Tibial nerve (tissue), 4 donors: Measurements from ENCODE around the gene CACNG5. TPM values are rescaled to one million over a fixed set of nuclear protein-coding genes. Genes with fewer than 3 reads are reported as not detected.

Experiments used
- DNase-seq, 2 donors: peaks; one replicate each; pipeline ENCODE4 v3.0.0-alpha.2; 2019; ENCODE audit warnings: low spot score in 2 of 2
- H3K27ac ChIP-seq, 4 donors: fragments of 200-600 bp; sonication (generic) in 3 of 4; one replicate each; pipeline ENCODE4 v1.5.1; 2017 to 2019; ENCODE audit warnings: mild to moderate bottlenecking in 1 of 4
- H3K27me3 ChIP-seq, 2 donors: fragments of 200-600 bp; sonication (generic) in 1 of 2; one replicate each; pipeline versions ENCODE4 v1.5.1 to v1.6.0; 2017 to 2019
- H3K36me3 ChIP-seq, 3 donors: fragments of 200-600 bp; sonication (generic); one replicate each; pipeline ENCODE4 v1.5.1; 2018 to 2019
- H3K4me1 ChIP-seq, 4 donors: fragments of 200-600 bp; sonication (generic) in 3 of 4; one replicate each; pipeline ENCODE4 v1.5.1; 2017 to 2019
- H3K4me3 ChIP-seq, 4 donors: fragments of 200-600 bp; sonication (generic) in 3 of 4; one replicate each; pipeline ENCODE4 v1.5.1; 2017 to 2019; ENCODE audit warnings: mild to moderate bottlenecking in 1 of 4, moderate library complexity in 1 of 4
- H3K9me3 ChIP-seq, 4 donors: fragments of 200-600 bp; sonication (generic) in 3 of 4; one replicate each; pipeline ENCODE4 v1.5.1; 2017 to 2019
- EP300 ChIP-seq, 2 donors: sonication (generic); formaldehyde crosslinking; IDR thresholded peaks; one replicate each; pipeline ENCODE4 v1.6.1; 2017; ENCODE audit warnings: antibody characterized with exemption in 2 of 2, mild to moderate bottlenecking in 1 of 2
- POLR2A ChIP-seq, 2 donors: fragments of 450-650 bp; IDR thresholded peaks; one replicate each; pipeline ENCODE4 v1.6.1; 2017; ENCODE audit warnings: antibody characterized with exemption in 2 of 2, mild to moderate bottlenecking in 2 of 2, moderate library complexity in 2 of 2
- WGBS, 2 donors: methylation state at CpG; one replicate each; pipeline ENCODE4 v1.1.5; 2018; 5-methylcytosine and 5-hydroxymethylcytosine counted together
- total RNA-seq, 4 donors: library from RNA; depleted of rRNA; stranded (reverse); fragments of >200 nt; gene quantifications; one replicate each; pipeline ENCODE4 v1.1.0, GENCODE V29; 2016
- TF ChIP-seq, protein P1 (sequence below), 5 experiments: fragments of 200-600 bp in 3 of 5; fragments of 450-650 bp in 2 of 5; sonication (generic) in 3 of 5; IDR thresholded peaks; one replicate each; pipeline ENCODE4 v1.5.1; 2016 to 2019; ENCODE audit warnings: antibody characterized with exemption in 5 of 5, mild to moderate bottlenecking in 3 of 5, moderate library complexity in 2 of 5

Gene CACNG5
- total RNA-seq, 4 donors from 2014 or later, result not detected

DNA sequence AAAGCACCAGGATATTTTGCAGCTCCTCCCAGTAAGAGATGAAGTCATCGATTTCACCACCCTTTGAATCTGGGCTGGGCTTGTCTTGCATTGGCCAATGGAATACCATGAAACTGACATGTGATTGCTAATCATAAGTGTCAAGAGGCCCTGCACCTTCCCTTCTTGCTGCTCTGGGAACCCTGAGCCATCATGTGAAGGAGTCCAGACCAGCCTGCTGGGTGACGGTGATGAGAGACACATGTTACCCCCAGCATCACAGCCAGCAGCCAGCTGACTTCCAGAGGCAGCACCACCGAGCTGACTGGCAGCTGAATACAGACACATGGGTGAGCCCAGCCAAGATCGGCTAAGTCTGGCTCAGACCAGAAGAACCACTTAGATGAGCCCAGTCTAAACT is 86.0 kb downstream of the CACNG5 start:
- DNase-seq, result no peak
- no peaks in the 10 kb centered on the region for H3K4me1 ChIP-seq
- H3K27ac ChIP-seq, result no peak overlapping the region
- no peaks in the 10 kb centered on the region for H3K36me3 ChIP-seq
- H3K27me3 ChIP-seq, result no peaks in the 10 kb centered on the region
- TF ChIP-seq POLR2A (IDR thresholded peaks at IDR 0.05) (no peak), EP300 (IDR thresholded peaks at IDR 0.05) (no peak)
- TF ChIP-seq, protein P1, sequence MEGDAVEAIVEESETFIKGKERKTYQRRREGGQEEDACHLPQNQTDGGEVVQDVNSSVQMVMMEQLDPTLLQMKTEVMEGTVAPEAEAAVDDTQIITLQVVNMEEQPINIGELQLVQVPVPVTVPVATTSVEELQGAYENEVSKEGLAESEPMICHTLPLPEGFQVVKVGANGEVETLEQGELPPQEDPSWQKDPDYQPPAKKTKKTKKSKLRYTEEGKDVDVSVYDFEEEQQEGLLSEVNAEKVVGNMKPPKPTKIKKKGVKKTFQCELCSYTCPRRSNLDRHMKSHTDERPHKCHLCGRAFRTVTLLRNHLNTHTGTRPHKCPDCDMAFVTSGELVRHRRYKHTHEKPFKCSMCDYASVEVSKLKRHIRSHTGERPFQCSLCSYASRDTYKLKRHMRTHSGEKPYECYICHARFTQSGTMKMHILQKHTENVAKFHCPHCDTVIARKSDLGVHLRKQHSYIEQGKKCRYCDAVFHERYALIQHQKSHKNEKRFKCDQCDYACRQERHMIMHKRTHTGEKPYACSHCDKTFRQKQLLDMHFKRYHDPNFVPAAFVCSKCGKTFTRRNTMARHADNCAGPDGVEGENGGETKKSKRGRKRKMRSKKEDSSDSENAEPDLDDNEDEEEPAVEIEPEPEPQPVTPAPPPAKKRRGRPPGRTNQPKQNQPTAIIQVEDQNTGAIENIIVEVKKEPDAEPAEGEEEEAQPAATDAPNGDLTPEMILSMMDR (IDR thresholded peaks at IDR 0.05), result no peak
- peaks cover 0 to 38% (median 0%) of the 10 kb centered on the region in 4 donors for H3K9me3 ChIP-seq
- H3K4me3 ChIP-seq, result no peak overlapping the region
- WGBS, 2 donors, result 72 to 87% methylated on average over 4 of the region's 4 CpGs

DNA sequence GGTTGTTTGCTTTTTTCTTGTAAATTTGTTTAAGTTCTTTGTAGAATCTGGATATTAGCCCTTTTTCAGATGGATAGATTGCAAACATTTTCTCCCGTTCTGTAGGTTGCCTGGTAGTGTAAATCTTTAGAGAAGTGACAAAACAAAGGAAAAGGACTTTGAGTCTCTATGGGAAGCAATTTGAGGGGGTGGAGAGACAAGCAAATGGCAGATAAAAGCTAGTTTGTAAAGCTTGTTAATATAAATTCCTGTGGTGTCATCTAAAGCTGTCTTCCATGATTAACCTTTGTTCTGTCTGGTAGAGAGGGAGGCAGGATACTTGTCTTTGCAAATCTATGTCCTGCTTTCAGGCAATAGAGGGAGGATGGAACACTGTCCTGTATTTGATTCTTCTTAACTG is 89.0 kb downstream of the CACNG5 start:
- WGBS, 2 donors, result 26 to 32% methylated on average over 1 of the region's 1 CpG

DNA sequence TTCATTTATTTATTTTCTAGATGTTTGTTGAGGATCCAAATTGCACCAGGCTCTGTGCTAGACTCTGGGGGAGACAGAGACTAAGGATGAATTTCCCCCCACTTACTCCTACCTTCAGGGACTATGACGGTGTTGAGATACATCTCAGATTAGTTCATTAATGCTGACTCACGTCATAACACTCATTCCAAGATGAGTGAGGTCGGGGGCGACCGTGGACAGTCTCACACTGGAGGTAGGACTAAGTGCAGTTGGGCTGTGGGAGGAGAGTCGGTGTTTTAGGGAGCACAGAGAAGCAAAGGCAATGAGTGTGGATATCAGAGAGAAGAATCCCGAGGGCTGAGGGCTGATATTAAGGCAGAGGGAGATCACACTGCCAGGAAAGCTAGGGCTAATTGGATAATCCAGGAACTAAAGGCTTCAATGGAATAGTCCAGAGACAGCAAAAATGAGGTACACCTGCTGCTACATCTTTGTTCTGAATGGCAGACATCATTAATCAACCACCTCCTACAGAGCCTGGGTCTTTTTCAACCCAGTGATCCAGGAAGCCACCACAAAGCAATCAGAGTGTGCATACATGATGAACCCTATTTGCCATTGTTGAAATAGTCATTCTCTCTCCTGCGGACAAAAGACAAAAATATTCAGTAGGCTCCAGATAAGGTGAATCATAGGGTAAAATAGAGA is 91.0 kb downstream of the CACNG5 start:
- Histone ChIP-seq H3K27ac (no peak overlapping the region), H3K4me1 (no peaks in the 10 kb centered on the region), H3K9me3 (peaks cover 0 to 9% (median 0%) of the 10 kb centered on the region in 4 donors), H3K27me3 (peaks cover 0 to 7% of the 10 kb centered on the region in 2 donors), H3K4me3 (no peak overlapping the region), H3K36me3 (no peaks in the 10 kb centered on the region)
- WGBS, 2 donors, result 74 to 78% methylated on average over 8 of the region's 8 CpGs
- no peak for DNase-seq
- TF ChIP-seq, protein P1 (IDR thresholded peaks at IDR 0.05), result no peak
- TF ChIP-seq EP300 (IDR thresholded peaks at IDR 0.05) (no peak), POLR2A (IDR thresholded peaks at IDR 0.05) (no peak)

More for the DNA sequence above, 89.0 kb downstream of the CACNG5 start:
- Histone ChIP-seq H3K36me3 (no peaks in the 10 kb centered on the region), H3K4me3 (no peak overlapping the region), H3K27me3 (peaks cover 0 to 7% of the 10 kb centered on the region in 2 donors), H3K4me1 (no peaks in the 10 kb centered on the region), H3K9me3 (peaks cover 0 to 24% (median 0%) of the 10 kb centered on the region in 4 donors), H3K27ac (no peak overlapping the region)
- TF ChIP-seq POLR2A (IDR thresholded peaks at IDR 0.05) (no peak), EP300 (IDR thresholded peaks at IDR 0.05) (no peak)
- TF ChIP-seq, protein P1 (IDR thresholded peaks at IDR 0.05), result no peak
- no peak for DNase-seq

DNA sequence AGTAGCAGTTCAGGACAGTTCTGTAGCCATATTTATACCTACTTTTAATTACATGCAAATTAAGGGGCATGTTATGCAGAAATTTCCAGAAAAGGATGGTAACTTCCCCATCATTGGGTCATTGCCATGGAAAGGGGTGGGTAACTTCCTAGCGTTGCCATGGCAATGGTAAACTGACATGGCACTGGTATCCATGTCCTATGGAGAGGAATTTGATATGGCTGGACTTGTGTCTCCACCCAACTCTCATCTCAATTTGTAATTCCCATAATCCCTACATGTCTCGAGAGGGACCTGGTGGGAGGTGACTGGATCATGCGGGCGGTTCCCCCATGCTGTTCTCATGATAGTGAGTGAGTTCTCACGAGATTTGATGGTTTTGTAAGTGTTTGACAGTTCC is 94.0 kb downstream of the CACNG5 start:
- H3K36me3 ChIP-seq, result no peaks in the 10 kb centered on the region
- no peaks in the 10 kb centered on the region for H3K4me1 ChIP-seq
- H3K27me3 ChIP-seq, result peaks cover 0 to 7% of the 10 kb centered on the region in 2 donors
- no peaks in the 10 kb centered on the region for H3K9me3 ChIP-seq
- DNase-seq, result no peak
- no peak overlapping the region for H3K27ac ChIP-seq
- TF ChIP-seq POLR2A (IDR thresholded peaks at IDR 0.05) (no peak), EP300 (IDR thresholded peaks at IDR 0.05) (no peak)
- TF ChIP-seq, protein P1 (IDR thresholded peaks at IDR 0.05), result no peak
- 82 to 85% methylated on average over 5 of the region's 5 CpGs for WGBS, 2 donors
- no peak overlapping the region for H3K4me3 ChIP-seq

DNA sequence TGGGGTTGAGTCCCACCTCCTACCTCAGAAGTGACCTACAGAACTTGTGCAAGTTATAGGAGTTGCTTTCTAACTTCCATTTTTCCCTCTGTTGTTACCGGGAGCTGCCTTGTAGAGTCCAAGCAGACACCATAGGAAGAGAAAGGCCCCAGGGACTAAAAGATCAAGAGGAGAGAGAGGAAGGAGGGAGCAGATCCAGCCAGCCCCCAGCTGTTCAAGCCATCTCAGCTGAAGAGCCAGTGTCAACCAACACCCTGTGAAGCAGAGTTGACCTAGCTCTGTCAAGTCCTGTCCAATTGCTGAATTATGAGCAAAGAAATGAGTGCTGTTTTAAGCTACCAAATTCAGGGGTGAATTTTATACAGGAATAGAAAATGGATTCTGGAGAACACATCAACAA is 94.7 kb downstream of the CACNG5 start:
- Histone ChIP-seq H3K27me3 (peaks cover 0 to 7% of the 10 kb centered on the region in 2 donors), H3K36me3 (no peaks in the 10 kb centered on the region), H3K4me3 (no peak overlapping the region), H3K9me3 (no peaks in the 10 kb centered on the region), H3K27ac (no peak overlapping the region), H3K4me1 (no peaks in the 10 kb centered on the region)
- no peak for DNase-seq
- WGBS, 2 donors, result 32 to 50% methylated on average over 1 of the region's 1 CpG
- TF ChIP-seq EP300 (IDR thresholded peaks at IDR 0.05) (no peak), POLR2A (IDR thresholded peaks at IDR 0.05) (no peak)
- TF ChIP-seq, protein P1 (IDR thresholded peaks at IDR 0.05), result no peak
